Stimulated activated CD8-positive, alpha-beta memory T cell treated with anti-CD3 and anti-CD28 coated beads, Interleukin-15, amount 100 ng/mL, for 4 hours (primary cell): ENCODE measurements around the gene SPSB1.

Source experiments
- DNase-seq, 2 donors: peaks; one replicate each; pipeline ENCODE4 v3.0.0-alpha.2; 2020; ENCODE audit warnings: low read depth in 2 of 2

SPSB1 gene

DNA sequence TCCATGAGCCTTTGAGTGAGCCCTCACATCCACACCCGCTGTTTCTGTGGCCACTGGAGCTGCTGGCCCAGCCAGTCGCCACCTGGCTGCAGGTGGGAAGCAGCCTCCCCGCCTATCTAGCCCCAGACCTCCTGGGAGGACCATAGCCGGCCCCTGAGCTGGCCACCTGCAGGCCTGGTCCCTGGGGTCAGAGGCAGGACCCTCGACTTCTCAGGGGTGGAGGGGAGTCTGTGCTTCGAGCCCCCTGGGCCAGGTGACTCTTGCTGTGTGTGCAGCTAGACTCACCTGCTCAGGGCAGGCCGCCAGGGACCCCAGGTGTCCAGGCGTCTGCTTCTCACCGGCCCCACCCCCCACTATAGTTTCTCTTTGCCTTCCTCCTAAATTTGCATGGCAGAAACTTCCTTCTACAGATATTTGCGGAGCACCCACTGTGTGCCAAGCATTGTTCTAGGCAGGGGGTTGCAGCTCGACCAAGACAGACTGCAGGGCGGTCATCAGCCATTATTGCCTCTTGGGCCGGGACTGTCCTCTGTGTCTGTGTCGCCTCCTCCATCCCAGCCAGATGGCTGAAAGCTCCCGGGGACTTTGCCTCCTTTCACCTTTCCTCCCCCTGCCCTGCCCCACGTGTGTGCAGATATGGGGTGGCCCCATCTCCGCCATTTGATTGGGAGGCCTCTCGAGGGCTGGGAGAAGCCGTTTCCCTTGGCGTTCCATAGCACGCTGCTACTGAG, 27.3 kb downstream of the SPSB1 start:
- DNase-seq, result no peak

DNA sequence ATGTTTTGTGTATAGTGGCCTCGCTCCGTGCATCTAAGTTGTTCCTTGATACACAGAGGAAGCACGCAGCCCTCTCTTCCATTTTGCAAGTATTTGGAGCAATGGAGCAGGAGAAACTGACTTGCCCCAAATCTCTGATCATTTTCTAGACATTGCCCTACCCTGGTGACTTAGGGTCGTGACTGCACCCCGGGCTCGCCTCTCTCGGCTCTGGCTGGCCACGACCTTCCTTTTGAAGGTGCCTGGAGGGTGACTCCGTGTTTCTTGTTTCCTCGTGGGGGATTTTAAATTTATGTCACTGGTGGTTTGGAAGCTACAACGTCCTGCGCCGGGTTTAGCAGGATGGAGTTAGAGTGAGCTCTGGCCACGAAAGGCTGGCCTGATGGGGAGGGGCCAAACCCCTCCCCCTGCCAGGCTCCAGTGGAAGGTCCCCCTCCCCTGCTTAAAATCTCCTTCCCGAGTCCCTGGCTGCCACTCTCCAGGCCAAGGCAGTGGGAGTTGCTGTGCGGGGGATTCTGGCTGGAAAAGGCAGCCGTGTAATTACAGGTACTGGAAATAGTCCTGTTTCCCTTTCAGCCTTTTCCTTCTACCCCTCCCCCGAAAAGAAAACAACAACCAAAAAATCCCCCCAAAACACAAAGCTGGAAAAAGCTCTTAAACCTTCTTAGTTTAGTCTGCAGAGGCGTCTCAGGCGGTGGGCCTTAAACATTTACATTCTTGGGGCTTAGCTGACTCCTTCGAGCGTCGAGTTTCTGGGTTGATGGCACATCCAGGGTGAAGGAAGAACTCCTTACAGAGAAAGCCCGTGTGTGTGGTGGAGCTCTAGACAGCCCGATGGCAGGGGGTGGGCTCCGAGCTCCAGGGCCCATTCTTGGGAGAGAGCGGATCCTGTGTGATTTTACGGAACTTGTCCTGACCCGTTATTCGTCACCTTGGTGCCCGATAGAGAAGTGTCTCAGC, 28.1 kb downstream of the SPSB1 start:
- no peak for DNase-seq

DNA sequence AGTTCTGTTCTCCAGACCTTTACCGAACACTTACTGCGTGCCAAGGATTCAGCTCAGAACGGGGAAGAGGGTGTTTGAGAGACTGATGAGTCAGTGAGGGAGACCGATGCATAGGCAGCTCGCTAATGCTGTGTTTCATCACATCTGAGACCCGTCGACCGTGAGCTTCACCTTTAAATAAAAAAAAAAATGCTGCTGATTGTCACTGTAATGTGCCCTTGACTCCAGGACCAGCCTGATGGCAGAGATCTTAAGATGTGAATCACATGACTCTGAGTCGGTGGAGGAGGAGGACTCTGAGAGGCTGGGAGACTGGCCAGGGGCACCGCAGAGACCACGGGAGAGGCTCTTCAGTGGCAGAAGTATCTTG, 28.8 kb downstream of the SPSB1 start:
- DNase-seq, result no peak

DNA sequence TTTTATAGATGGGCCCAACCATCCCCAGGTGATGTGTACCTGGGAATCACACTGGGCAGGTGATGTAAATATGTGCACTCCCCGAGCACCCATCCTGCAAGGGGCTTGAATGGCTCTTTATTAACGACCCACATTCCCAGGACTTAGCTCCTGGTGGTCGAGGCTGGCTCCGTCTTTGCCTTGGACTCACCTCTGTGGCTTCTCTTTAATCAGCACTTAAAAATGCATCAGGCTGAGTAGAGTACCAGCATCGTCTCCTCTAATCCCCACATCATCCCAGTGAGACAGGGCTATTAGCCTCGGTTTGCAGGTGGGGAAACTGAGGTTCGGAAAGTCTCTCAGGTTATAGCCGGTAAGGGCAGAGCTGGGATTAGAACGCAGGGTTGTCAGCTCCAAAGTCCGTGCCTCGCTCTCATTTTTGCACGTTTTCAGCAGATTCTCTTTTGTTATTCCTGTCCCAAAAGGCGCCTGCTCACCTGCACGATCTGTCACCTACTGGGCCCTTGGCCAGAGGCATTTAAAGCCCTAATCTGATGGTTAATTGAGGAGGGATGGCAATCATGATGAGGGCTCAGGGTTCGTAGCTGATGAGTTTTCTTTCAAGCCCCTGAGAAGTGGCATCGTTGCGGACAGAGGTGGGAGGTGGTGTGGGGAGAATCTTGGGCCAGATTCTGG, 29.4 kb downstream of the SPSB1 start:
- no peak for DNase-seq

DNA sequence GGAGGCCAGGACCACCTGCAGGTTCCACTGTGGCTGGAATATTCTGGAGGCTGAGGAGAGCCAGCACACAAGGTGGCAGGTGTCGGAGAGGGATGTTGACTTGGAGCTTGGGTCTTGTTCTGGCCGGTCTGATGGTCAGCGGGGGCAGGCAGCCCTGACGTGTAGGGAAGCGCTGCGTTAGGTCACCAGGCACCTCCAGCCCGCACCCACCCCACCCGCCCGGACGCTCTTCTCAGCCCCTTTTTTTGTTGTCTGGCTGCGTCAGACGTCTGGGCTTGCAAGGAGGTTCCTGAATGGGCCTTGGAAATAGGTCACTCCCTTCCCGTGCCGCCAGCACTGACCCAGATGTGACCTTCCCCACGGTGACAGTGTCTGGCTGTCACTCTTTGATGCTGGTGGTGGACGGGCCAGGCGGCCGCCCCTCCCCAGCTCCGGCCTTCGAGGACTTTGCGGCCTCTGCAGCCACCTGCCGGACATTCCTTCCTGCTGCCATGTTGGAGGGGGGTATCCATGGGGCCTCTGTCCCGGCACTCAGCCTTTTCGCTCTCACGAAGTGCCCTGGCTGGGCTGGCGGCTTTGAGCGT, 30.1 kb downstream of the SPSB1 start:
- DNase-seq, result no peak

DNA sequence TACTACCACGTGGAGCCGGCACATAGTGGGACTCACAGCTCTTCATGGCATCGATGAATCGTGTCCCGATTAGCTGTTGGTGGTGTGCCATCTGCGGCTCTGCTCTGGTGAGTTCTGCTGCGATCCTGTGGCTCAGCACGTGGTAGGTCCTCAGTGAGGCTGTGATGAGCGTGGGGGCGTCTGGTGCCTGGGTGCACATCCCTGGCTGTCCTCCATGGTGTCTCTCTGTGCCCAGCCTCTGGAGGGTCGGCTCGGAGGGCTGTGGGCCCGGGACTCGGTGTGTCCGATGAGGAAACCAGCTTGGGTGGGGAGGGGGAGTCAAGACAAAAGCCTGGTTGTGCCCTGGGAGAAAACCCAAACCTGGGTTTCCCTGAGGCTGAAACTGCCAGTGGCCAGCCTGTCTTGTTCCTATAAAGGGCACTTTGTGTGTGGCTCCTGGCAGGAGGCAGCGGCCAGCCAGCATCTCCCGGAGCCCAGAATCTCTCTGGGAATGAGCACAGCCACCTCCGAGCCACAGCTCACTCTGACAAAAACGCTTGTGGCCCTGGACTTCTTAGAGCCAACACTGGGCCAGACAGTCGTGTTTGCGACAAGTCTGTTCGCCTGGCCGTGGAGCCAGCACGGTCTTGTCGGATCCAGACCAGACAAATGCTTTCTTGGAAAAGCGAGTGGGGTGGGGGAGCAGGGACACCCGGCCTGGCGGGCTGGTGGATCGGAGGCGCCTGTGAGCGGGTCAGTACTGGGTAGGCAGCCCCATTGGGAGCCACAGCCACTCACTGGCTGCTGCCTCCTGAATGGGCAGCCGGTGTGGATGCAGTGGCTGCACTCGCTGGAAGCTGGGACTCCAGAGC, 31.8 kb downstream of the SPSB1 start:
- no peak for DNase-seq

DNA sequence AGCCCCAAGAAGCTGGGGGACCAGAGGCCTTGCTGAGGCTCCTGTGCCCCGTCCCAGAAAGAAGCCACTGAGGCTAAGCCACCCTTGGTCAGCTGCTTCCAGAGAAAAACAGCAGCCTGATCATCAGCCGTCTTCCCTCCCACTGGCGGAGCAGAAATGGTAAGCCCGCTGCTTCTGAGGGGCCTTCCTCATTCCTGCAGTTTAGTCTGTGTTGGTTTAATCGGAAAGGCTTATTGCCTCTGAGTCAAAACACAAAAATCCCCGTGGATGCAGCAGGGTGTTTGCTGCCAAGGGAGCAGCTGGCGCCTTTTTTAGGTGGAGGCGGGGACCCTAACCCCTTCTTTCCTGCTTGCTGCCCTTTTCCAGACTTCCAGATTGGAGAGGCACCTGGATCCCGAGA, 33.9 kb downstream of the SPSB1 start:
- no peak for DNase-seq

DNA sequence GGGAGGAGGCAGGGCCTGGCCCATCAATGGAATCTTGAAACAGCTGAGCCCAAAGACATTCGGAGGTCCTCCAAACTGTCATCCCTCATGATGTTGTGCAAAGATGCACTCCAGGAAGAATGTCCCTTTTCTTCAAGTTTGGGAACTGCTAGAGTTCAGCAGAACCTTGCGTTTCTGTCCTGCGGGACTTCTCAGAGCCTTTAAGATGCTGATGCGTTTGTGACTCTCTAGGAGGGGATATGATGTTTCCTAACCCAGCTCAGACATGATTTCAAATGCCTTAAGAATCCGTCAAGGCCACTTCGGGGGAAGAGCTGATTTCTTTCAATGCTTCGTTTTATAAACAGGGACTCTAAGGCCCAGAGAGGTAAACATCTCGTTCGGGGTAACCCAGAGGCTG, 35.5 kb downstream of the SPSB1 start:
- DNase-seq, result no peak

DNA sequence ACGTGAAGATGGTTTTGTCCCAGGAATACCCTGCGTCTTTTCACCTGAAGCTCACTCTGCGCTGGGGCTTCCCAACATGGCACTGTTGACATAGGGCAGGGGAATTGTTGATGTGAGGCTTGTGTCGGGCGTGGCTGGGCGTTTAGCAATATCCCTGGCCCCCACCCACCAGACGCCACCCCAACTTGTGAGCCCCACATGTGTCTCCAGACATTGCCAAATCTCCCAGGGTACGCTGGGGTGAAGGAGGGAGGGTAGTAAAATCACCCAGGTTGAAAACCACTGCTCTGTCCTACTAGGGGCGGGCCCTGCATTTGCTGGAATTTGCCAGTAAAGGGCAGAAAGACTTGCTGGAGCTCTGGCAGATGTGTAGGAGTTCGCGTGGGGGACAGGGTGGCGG, 36.0 kb downstream of the SPSB1 start:
- no peak for DNase-seq

DNA sequence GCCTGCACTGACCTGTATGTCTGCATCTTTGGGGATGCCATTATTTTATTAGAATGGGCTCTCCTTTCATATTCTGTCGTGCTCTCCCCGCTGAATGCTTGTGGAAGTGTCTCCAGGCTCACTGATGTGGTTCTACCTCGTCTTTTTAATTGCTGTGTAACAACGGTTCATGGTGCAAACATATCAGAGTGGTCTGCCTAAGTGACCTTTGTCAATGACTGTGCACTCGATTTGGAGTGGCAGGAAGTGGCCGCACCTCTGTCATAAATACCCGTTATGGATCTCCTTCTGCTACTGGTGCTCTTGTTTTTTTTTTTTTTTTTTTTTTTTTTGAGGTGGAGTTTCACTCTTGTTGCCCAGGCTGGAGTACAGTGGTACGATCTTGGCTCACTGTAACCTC, 38.3 kb downstream of the SPSB1 start:
- no peak for DNase-seq

DNA sequence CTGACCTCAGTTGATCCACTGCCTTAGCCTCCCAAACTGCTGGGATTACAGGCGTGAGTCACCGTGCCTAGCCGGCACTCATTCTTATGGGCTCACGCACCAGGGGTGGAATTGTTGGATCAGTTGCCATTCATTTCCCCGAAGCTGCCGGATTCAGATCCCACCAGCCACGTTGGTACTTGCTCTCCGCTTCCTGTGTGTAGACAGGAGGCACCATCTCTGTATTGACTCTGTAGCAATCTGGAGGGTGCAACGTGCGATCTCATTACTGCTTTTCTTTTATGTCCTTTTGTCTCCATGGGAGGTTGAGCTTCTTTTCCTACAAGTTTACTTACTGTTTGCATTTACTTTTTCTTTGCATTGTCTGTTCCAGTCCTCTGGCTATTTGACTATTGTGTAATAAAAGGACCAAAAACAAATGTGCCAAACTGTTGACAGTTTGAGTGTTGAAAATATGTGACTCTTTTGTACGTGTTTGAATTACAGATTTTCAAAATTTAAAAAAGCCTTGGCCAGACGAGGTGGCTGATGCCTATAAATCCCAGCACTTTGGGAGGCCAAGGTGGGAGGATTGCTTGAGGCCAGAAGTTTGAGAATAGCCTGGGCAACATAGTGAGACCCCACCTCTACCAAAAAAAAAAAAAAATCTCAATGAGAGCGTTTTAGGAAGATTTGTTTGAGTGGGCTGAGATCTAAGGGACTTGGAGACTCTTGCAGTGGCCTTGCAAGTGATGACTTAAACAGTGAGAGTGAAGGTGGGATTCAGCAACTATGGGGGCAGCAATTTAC, 39.1 kb downstream of the SPSB1 start:
- no peak for DNase-seq

DNA sequence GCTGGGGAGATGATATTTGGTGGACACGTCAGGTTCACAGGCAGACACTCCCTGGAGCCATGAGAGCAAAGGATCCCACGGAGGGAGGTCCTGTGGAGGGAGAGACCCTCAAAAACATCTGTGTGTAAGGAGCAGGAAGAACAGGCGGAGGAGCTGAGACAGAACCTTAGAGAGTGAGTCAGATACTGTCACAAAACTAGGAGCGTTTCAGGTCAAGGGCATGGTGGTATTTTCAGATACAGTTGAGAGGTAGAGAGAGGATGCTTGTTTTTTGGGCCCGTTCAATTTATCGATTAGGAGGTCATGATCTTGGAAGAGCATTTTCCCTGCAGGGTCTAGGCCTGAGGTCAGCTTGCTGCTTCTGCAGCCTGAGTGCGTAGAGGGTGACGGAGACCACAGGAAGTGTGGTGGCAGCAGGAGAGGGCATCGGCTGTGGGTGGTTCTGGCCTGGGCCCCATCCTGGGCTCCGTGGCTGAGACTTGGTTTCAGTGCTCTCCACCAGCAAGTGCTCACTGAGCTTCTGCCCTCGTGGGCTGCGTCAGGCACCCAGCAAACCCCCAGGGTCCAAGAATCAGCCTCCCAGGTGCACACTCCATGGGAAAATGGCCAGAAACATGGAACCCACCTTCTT, 39.9 kb downstream of the SPSB1 start:
- DNase-seq, result no peak

DNA sequence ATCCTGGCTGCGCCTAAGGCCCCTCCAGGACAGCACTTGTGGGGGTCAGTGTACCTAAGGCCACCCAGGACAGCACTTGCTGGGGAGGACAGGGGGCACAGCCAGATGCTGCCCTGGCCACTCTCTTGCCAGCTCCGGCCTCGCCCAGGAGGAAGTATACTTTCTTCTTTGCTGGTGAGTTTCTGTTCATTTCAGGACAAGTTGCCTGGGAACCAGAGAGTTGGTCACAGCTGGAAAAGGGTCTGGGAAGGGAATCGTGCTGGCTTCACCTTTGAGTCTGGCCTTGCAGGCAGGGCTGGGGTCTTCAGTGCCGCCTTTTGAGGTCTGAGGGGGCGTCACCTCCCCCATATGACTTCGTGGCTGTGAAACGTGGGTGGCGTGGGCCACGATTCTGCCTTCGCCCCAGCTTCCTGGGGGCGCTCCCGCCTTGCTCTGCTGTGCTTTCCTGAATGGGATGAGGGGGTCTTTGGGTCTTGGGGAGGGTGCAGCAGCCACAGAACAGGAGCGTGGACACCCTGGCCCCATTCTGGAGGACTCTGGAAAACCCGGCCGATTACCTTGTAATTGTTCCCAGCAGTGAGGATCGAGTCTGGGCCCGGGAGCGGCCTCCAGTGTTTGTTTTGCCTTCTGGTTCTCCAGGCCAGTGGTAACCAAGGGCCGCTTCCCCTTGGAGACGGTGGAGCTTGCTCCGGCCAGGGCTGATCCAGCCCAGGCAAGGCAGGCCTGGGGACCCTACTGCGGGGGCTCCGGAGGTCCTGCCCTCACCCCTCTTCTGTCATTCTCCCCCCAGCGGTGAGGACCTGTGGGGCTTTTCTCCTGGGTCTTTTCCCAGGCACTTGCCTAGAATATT, 45.9 kb downstream of the SPSB1 start:
- DNase-seq, result no peak

DNA sequence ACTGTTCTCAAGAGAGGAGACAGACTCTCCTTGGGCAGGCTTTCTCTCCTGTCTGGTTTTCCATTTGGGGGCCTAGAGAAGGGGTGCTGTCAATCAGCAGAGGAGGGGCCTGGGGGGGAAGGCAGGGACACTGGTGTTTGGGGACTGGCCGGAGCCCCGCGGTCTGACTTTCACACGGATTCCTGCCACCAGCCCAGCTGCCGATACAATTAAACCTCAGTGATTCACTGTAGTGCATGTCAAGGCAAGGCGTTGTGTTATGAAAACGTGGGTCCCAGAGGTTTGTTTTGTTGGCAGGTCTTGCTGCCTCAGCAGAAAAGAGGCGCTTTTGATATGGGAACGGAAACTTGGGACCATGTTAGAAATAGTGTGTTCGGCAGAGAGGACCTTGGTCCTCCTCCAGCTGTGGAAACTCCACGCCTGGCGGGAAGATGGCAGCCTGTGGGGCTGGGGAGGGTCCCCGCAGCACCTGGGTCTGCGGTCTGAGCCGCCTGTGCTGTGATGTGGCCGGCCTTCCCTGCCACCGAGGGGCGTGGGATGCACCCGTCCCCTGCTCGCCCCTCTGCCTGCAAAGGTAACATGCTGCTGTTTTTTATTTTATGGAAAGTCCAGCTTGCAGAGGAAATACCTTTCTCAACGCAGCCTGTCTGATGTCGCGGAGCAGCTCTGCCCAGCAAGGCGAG, 47.6 kb downstream of the SPSB1 start:
- DNase-seq, result no peak

DNA sequence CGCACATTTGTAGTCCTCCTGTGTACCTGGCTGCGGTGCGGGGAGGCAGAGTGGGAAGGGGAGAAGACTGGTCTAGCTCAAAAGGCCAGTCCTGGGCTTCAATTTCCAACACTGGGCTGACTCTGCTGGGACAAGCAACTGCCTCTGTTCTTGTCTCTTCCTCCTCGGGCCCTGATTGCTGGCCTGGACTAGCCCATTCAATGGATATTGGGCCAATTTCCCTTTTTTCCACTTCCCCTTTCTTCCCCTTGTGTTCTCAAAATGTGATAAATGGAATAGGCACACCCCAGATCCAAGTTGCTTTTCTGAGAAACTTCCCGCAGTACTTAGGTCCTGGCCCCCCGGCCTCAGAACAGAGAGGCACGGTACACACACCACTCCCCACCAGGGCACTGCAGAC, 48.2 kb downstream of the SPSB1 start:
- DNase-seq, result no peak

DNA sequence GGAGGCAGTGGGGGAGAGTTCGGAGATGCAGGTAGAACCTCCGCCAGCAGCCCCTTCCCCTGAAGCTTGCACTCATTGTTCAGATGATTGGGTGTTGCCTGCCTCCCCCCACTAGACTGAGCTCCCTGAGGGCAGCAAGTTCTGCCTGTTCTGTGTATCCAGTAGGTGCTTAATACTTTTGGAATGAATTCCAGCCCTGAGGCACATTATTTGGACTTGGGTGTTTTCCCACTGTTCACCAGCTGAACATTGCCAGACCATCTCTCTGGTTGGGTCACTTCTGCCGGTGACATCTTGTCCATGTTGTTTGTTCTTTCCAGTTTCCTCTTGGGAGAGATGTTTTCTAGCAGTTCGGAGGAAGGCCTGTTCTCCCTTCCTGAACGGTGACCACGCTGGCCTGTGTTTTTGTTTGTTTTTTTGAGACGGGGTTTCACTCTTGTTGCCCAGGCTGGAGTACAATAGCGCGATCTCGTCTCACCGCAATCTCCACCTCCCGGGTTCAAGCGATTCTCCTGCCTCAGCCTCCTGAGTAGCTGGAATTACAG, 48.7 kb downstream of the SPSB1 start:
- DNase-seq, result no peak

DNA sequence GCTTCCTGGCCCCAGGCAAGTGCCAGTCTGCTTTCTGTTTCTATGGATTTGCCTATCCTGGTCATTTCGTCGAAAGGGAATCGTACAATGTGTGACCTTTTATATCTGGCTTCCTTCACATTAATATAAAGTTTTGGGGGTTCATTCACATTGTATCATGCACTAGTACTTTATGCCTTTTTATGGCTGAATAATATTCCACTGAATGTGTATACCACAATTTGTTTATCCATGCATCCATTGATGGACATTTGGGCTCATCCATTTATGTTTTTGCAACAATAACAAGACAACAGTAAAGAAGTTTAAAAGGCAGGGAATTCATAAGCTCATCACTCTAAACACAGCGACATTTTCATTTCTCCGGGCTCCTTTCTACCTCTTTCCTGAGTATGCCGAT, 50.6 kb downstream of the SPSB1 start:
- no peak for DNase-seq
